HG03175 (cell line): ENCODE measurements around the gene SLC29A3.
"Not testable (repeated sequence)": the region's sequence is repeated elsewhere in the genome, so short reads cannot be mapped to it uniquely, and the experiment has no call there.

ENCODE experiments used
- ATAC-seq: cut with Tn5 transposase; IDR thresholded peaks from one replicate; pipeline ENCODE4 v1.9.1; 2021; ENCODE audit warnings: mild to moderate bottlenecking, moderate library complexity; ENCODE audit not compliant: unreplicated experiment

Gene SLC29A3

GRCh38 chr10:71283876-71284275, 35.2 kb upstream of the SLC29A3 start:
- no peak for ATAC-seq

GRCh38 chr10:71284544-71285179, 34.4 kb upstream of the SLC29A3 start:
- no peak for ATAC-seq

- no peak for ATAC-seq
Observed at GRCh38 chr10:71285180-71285545, 33.9 kb upstream of the SLC29A3 start.

GRCh38 chr10:71285986-71286385, 33.1 kb upstream of the SLC29A3 start:
- ATAC-seq = no peak

GRCh38 chr10:71286521-71287294, 32.4 kb upstream of the SLC29A3 start:
- ATAC-seq = no peak

GRCh38 chr10:71287456-71287855, 31.6 kb upstream of the SLC29A3 start:
- ATAC-seq = no peak

- no peak for ATAC-seq
Observed at GRCh38 chr10:71288461-71288860, 30.6 kb upstream of the SLC29A3 start.

GRCh38 chr10:71289421-71290130, 29.5 kb upstream of the SLC29A3 start:
- ATAC-seq = no peak

- no peak for ATAC-seq
Observed at GRCh38 chr10:71290331-71290730, 28.7 kb upstream of the SLC29A3 start.

- no peak for ATAC-seq
Observed at GRCh38 chr10:71290806-71291527, 28.1 kb upstream of the SLC29A3 start.

- no peak for ATAC-seq
Observed at GRCh38 chr10:71291528-71291900, 27.5 kb upstream of the SLC29A3 start.

- no peak for ATAC-seq
Observed at GRCh38 chr10:71292624-71293445, 26.2 kb upstream of the SLC29A3 start.

GRCh38 chr10:71293446-71294084, 25.5 kb upstream of the SLC29A3 start:
- ATAC-seq = no peak

GRCh38 chr10:71294091-71294561, 24.9 kb upstream of the SLC29A3 start:
- ATAC-seq = no peak

- ATAC-seq = no peak
Observed at GRCh38 chr10:71294856-71295255, 24.2 kb upstream of the SLC29A3 start.

GRCh38 chr10:71295641-71296040, 23.4 kb upstream of the SLC29A3 start:
- no peak for ATAC-seq

GRCh38 chr10:71296086-71296485, 23.0 kb upstream of the SLC29A3 start:
- no peak for ATAC-seq

- not testable (repeated sequence) for ATAC-seq
Observed at GRCh38 chr10:71296811-71297210, 22.2 kb upstream of the SLC29A3 start.

- ATAC-seq = no peak
Observed at GRCh38 chr10:71297343-71297742, 21.7 kb upstream of the SLC29A3 start.
